ENCODE results near the gene KLHL29. TPM values are rescaled to one million over a fixed set of nuclear protein-coding genes. Genes with fewer than 3 reads are reported as not detected.

KLHL29 gene
- total and polyA plus RNA-seq, 9 donors, result 3.0 to 6.6 (median 3.9) TPM

DNA sequence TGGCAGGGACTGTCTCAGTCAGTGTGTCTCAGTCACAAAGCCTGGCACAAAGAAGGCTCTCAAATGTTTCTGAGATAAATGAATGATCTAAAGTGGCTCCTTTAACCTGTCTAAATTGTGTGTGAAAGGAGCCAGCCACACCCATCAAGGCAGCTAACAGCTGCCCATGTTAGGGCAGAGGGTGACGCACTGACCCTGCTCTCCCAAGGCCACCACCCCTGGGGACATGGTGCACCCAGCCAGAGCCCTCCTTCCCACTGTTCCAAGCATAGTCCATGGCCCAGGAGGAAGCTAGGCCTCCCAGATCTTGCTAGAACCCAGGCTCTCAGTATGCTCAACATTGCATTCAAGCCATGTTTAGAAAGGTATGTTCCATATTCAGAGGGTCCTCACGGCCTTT is 100.3 kb downstream of the KLHL29 start:
- peaks cover 11% of the 10 kb centered on the region for H3K4me1 ChIP-seq (ENCODE audit: insufficient read depth)
- H3K4me3 ChIP-seq, result no peak overlapping the region
- TF ChIP-seq POLR2A (IDR thresholded peaks at IDR 0.05) (no peak), EP300 (IDR thresholded peaks at IDR 0.05) (no peak)
- TF ChIP-seq, protein P1, sequence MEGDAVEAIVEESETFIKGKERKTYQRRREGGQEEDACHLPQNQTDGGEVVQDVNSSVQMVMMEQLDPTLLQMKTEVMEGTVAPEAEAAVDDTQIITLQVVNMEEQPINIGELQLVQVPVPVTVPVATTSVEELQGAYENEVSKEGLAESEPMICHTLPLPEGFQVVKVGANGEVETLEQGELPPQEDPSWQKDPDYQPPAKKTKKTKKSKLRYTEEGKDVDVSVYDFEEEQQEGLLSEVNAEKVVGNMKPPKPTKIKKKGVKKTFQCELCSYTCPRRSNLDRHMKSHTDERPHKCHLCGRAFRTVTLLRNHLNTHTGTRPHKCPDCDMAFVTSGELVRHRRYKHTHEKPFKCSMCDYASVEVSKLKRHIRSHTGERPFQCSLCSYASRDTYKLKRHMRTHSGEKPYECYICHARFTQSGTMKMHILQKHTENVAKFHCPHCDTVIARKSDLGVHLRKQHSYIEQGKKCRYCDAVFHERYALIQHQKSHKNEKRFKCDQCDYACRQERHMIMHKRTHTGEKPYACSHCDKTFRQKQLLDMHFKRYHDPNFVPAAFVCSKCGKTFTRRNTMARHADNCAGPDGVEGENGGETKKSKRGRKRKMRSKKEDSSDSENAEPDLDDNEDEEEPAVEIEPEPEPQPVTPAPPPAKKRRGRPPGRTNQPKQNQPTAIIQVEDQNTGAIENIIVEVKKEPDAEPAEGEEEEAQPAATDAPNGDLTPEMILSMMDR (IDR thresholded peaks at IDR 0.05), result no peak
- H3K27ac ChIP-seq, result no peak overlapping the region
- no peaks in the 10 kb centered on the region for H3K27me3 ChIP-seq
- H3K36me3 ChIP-seq, result no peaks in the 10 kb centered on the region
- no peak for DNase-seq
- no peaks in the 10 kb centered on the region for H3K9me3 ChIP-seq
- 95 to 100% (median 96%) methylated on average over 2 of the region's 2 CpGs for WGBS, 3 donors
- intact Hi-C loops (cut with DNase I), result no loop called here

DNA sequence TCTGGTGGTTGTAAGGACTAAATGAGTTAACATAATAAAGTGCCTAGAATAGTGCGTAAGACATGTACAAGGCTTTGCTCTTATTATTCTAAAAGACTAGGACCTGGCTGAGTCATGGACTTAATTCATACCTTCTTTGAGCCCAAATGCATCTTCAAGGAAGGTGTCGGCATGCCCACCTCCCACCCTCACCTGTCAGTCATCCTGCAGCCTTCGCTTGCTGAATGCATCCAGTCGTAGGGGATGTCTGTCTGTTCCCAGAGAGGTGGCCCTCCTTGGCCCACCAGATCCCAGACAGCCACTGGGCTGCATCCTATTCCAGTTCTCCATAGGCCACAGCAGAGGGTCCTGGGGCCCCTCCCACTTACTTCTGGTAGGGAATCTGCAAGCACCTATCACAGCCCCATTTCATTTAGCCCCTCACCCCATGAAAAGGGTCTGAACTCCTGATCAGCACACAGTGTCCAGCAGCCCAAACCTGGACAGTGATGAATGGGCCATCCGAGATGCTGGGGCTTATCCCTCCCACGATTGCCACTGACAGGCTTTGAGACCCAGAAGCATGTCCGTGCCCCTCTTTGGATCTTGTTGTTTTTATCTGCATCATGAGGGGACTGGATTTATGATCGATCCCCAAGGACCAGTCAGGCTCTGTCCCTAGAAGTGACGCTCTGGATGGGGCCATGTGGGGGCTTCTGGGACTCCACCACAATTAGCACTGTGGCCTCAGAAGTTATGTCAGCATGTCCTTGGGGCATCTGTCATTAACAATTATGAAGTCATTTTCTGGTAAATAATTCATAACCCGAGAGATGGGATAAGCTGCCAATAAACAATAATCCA is 101.1 kb downstream of the KLHL29 start:
- DNase-seq, result no peak

DNA sequence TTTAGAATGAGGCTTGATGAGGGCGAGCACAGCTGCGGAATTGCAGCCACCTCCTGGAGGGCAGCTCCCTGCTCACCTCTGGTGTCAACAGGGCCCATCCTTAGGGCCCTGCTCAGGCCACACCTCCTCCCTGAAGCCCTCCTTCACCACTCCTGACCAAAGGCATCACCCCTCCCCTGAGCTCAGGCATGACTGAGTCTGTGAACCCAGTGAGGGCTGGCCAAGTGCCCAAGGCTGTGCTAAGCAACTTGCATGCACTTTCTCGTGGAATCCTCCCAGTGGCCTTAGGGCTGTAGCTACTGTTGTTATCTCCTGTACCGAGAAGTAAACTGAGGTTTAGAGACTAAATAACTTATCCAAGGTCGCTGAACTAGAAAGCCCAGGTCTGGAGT is 101.7 kb downstream of the KLHL29 start:
- intact Hi-C loops (cut with DNase I), result no loop called here
- no peak overlapping the region for H3K27ac ChIP-seq
- peak; percentile 44 to 74 (median 62) for DNase-seq

More for the DNA sequence above, 101.1 kb downstream of the KLHL29 start:
- TF ChIP-seq EP300 (IDR thresholded peaks at IDR 0.05) (no peak), POLR2A (IDR thresholded peaks at IDR 0.05) (no peak)
- TF ChIP-seq, protein P1 (IDR thresholded peaks at IDR 0.05), result no peak
- Histone ChIP-seq H3K36me3 (no peaks in the 10 kb centered on the region), H3K27me3 (no peaks in the 10 kb centered on the region), H3K9me3 (no peaks in the 10 kb centered on the region), H3K4me3 (no peak overlapping the region), H3K4me1 (ENCODE audit: insufficient read depth) (peaks cover 8% of the 10 kb centered on the region), H3K27ac (no peak overlapping the region)
- intact Hi-C loops (cut with DNase I), result no loop called here
- WGBS, 3 donors, result 84 to 92% (median 84%) methylated on average over 10 of the region's 10 CpGs

DNA sequence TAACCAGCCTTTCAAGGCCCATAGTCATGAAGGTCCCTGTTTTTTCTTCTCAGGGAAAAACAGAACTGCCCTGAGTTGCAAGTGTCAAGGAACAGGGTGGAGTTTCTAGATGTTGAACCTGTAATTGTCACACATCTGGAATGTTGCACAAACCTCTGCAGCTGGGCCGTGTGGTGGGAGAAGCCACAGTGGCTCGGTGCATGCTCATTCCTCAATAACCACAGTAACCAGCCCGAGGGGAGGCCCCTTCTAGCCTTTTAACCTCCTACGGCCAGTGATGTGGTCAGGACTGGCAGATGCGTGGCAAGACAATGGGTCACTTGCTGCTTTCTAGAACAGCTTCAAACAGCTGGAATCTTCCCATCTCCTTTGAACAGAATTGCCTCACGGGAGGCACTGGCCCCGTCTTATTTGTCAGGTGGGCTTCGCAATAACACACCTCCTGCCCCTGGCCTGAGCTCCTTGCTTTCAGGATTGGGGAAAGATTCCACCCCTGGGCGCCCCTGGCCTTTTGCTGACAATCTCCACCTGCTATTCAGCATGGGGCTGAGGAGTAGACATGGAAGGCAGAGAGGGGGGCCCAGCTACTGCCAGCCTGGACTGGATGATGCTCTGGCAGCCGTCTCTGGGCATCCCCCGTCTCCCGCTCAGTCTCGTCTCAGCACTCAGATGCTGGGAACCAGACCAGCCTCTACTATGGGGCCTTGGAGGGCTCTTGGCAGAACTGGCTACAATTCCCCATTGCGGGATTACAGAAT is 102.9 kb downstream of the KLHL29 start:
- TF ChIP-seq POLR2A (IDR thresholded peaks at IDR 0.05), result no peak
- no peak for TF ChIP-seq EP300 (IDR thresholded peaks at IDR 0.05)
- TF ChIP-seq, protein P1 (IDR thresholded peaks at IDR 0.05), result no peak
- H3K4me1 ChIP-seq (ENCODE audit: insufficient read depth), result peaks cover 7% of the 10 kb centered on the region
- DNase-seq, result no peak
- no peaks in the 10 kb centered on the region for H3K27me3 ChIP-seq
- 91 to 94% (median 92%) methylated on average over 14 of the region's 14 CpGs for WGBS, 3 donors
- H3K27ac ChIP-seq, result no peak overlapping the region
- H3K36me3 ChIP-seq, result no peaks in the 10 kb centered on the region
- intact Hi-C loops (cut with DNase I), result no loop called here
- H3K9me3 ChIP-seq, result no peaks in the 10 kb centered on the region
- no peak overlapping the region for H3K4me3 ChIP-seq

More for the DNA sequence above, 101.7 kb downstream of the KLHL29 start:
- Histone ChIP-seq H3K9me3 (no peaks in the 10 kb centered on the region), H3K4me1 (ENCODE audit: insufficient read depth) (peaks cover 7% of the 10 kb centered on the region), H3K4me3 (no peak overlapping the region), H3K36me3 (no peaks in the 10 kb centered on the region), H3K27me3 (no peaks in the 10 kb centered on the region)
- WGBS, 3 donors, result 41 to 59% (median 44%) methylated on average over 5 of the region's 5 CpGs
- TF ChIP-seq EP300 (IDR thresholded peaks at IDR 0.05) (no peak), POLR2A (IDR thresholded peaks at IDR 0.05) (no peak)
- TF ChIP-seq, protein P1 (IDR thresholded peaks at IDR 0.05), result no peak

All from ovary (tissue), 9 donors.